ENCODE measurements around the gene LRCOL1.

GRCh38 chr12:132584429-132584828, 26.0 kb downstream of the LRCOL1 start:
- no peak for TF ChIP-seq CTCF (IDR thresholded peaks at IDR 0.05; ENCODE audit: insufficient read depth, low read length, poor library complexity, severe bottlenecking)
- no peak for TF ChIP-seq EZH2phosphoT487 (conservative IDR thresholded peaks at IDR 0.05; ENCODE audit: low read length)
